Measurements from ENCODE around the gene IL1F10. TPM values are rescaled to one million over a fixed set of nuclear protein-coding genes. Genes with fewer than 3 reads are reported as not detected.

Gene IL1F10, protein sequence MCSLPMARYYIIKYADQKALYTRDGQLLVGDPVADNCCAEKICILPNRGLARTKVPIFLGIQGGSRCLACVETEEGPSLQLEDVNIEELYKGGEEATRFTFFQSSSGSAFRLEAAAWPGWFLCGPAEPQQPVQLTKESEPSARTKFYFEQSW
- not detected for total RNA-seq

DNA sequence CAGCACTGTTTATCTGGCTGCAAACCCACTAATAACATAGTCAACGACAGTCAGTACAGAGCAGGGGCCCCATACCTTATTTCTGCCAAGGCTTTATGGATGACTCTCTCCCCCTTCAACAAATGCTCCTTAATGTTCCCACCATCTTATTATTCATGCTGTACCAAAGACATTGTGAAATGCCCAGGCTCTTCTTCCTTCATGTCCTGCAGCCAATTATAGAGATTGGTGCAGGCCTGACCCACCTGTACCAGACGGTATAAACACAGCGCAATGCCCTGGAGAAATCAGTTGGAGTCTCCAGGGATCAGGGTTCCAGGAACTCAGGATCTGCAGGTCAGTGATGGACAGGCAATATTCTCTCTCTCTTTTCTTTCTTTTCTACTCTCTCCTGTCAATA lies at the start of gene IL1F10:
IL1F10 (plus strand) TSS at position 290 of the 400 bp plus-strand sequence. CDS start 4,769 bp downstream, outside the sequence.

DNA sequence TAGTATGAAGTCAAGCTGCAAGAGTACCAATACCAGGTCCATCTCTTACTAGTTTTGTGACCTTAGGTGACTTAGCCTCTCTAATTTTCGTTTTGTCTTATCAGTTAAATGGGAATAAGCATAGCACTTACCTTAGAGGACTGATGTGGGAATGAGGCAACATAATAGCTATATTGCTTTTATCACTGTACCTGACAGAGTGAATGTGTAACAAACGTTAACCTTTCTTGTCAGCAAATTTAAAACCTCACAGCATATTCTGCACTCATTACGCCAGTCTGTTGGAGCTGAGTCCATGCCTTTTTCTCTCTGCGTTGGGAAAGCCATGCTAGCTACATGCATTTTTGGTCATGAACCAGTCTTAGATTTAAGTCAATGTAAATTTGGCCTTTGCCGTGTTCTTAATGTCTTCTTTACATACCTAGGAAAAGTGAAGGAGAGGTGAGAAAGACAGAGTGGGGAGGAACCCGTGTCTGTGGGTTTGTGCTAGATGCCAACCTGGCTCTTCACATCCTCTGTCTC lies 15.3 kb upstream of the IL1F10 start, which contains the start of gene IL36B:
IL36B (minus strand) TSS at position 472 of the 522 bp plus-strand sequence.

DNA sequence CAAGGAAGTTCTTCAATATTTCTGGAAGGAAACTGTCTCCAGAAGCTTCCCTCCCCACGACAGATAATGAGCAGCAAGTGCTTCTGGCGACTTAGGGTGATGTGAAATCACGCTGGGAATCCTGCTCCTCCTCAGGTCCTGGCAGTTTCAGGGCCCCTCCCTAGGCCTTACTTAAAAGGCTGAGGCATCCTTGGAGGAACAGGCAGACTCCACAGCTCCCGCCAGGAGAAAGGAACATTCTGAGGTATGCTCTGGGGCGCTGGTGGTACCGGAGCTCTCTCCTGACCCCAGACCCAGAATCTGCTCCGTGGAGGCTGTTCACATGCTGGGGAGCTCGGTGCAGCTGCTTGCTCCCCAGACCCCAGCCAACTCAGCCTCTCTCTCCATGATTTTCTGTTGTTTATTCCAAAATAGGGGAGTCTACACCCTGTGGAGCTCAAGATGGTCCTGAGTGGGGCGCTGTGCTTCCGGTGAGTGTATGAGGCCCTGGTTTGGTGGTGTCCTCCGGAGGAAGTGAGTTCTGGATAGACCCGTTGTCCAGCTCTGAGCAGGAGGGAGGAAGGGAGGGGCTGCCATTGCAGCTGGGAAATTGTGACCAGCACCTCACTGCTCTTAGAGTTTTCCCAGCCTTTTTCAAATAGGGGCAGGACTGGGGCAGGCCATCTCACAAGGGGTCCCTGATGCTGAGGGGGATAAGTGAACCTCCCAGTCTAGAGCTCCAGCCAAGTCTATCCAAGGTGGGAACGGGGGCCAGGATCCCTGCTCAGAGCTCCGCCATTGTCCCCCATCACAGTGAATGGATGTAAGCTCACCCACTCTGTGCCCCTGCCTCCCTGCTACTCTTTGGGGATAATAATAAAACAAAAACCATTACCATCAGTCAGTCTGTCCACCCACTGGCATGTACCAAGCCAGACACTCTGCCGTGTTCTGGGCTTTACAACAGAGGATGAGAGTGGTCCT lies 8.5 kb upstream of the IL1F10 start, which contains the start of gene IL36RN:
IL36RN (plus strand) TSS at position 201 of the 963 bp plus-strand sequence; CDS start at position 442, 241 bp downstream.

Small RNA genes within 50 kb of the gene (small RNA-seq; reads per million reads assigned to genes)
- gene RNU6-1180P (ENCODE audit: low replicate concordance) = not detected

Other genes with a start within 250 kb of the IL1F10 start
- gene IL1B, start 231.2 kb upstream of the IL1F10 start, total RNA-seq = 2.2 TPM
- not detected for gene IL37, start 156.8 kb upstream of the IL1F10 start, total RNA-seq
- not detected for gene IL36G, start 90.0 kb upstream of the IL1F10 start, total RNA-seq
- gene IL36A, start 62.5 kb upstream of the IL1F10 start, total RNA-seq = not detected
- gene IL36B, start 15.1 kb upstream of the IL1F10 start, total RNA-seq = not detected
- not detected for gene IL36RN, start 8.8 kb upstream of the IL1F10 start, total RNA-seq
- not detected for gene IL1RN, start 59.6 kb downstream of the IL1F10 start, total RNA-seq
- 5.3 TPM for gene PSD4, start 106.0 kb downstream of the IL1F10 start, total RNA-seq
- gene PAX8, start 211.0 kb downstream of the IL1F10 start, total RNA-seq = 0.31 TPM